22Rv1 (cell line): ENCODE results near the gene SORCS2.

ENCODE experiments used
- ZFX ChIP-seq: fragments of 450-650 bp; IDR thresholded peaks from 2 replicates; pipeline ENCODE4 v1.6.1; 2017; ENCODE audit warnings: antibody characterized with exemption, borderline replicate concordance
- TF ChIP-seq, protein P1 (sequence below): fragments of 450-650 bp; IDR thresholded peaks from 2 replicates; pipeline ENCODE4 v1.5.1; 2017; ENCODE audit warnings: mild to moderate bottlenecking

DNA sequence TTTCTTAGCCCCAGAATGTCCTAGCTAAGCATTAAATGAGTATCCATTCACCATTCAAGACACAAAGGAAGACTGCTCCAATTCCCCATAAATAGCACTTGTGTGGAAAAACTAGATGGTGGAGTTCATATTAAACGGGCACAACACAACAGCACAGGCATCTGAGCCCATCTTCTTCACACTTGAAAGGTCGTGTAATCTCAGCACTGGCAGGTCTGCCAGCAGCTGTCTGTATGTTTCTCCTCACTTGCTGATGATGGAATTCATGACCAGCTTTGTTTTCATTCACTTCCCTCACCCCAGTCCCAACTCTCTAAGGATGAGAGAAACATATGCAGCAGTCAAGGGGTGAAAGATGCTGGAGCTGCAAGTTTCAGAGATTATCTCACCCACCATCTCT lies 598.7 kb downstream of the SORCS2 start:
- TF ChIP-seq, protein P1, sequence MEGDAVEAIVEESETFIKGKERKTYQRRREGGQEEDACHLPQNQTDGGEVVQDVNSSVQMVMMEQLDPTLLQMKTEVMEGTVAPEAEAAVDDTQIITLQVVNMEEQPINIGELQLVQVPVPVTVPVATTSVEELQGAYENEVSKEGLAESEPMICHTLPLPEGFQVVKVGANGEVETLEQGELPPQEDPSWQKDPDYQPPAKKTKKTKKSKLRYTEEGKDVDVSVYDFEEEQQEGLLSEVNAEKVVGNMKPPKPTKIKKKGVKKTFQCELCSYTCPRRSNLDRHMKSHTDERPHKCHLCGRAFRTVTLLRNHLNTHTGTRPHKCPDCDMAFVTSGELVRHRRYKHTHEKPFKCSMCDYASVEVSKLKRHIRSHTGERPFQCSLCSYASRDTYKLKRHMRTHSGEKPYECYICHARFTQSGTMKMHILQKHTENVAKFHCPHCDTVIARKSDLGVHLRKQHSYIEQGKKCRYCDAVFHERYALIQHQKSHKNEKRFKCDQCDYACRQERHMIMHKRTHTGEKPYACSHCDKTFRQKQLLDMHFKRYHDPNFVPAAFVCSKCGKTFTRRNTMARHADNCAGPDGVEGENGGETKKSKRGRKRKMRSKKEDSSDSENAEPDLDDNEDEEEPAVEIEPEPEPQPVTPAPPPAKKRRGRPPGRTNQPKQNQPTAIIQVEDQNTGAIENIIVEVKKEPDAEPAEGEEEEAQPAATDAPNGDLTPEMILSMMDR = no peak
- TF ChIP-seq ZFX = no peak
